Kidney (tissue), 14 donors: ENCODE results near the gene F2. TPM values are rescaled to one million over a fixed set of nuclear protein-coding genes. Genes with fewer than 3 reads are reported as not detected.

Source experiments
- DNase-seq, 5 donors: peaks; one replicate each; pipeline ENCODE4 v3.0.0-alpha.2; 2013 to 2020
- FAIRE-seq: peaks from 2 replicates; lab custom pipeline; 2012; peaks lifted over from hg19 to GRCh38; lab: Jason Lieb, UNC
- H3K27ac ChIP-seq, 2 donors: one replicate each; pipeline ENCODE4 v1.7.0; 2013; ENCODE audit warnings: low read depth in 2 of 2, low read length in 2 of 2, inconsistent platforms in 1 of 2
- H3K27me3 ChIP-seq: one replicate; pipeline ENCODE4 v1.7.1; 2013; ENCODE audit warnings: low read length, inconsistent platforms; ENCODE audit not compliant: control insufficient read depth, insufficient read depth
- H3K36me3 ChIP-seq, 3 donors: one replicate each; pipeline versions ENCODE4 v1.7.0 to v1.7.1; 2013; ENCODE audit warnings: low read length in 3 of 3, control low read depth in 1 of 3, inconsistent platforms in 1 of 3; ENCODE audit not compliant: insufficient read depth in 3 of 3, control insufficient read depth in 2 of 3
- H3K4me1 ChIP-seq, 3 donors: one replicate each; pipeline versions ENCODE4 v1.7.0 to v1.7.1; 2013; ENCODE audit warnings: low read length in 3 of 3, inconsistent platforms in 1 of 3, low read depth in 1 of 3; ENCODE audit not compliant: control insufficient read depth in 2 of 3, insufficient read depth in 2 of 3
- H3K4me3 ChIP-seq, 3 donors: one replicate each; pipeline versions ENCODE4 v1.7.0 to v1.8.1; 2013; ENCODE audit warnings: low read length in 3 of 3, control low read depth in 1 of 3, inconsistent platforms in 1 of 3
- H3K9ac ChIP-seq, 3 donors: one replicate each; pipeline versions ENCODE4 v1.7.0 to v1.7.1; 2013; ENCODE audit warnings: low read length in 3 of 3, control low read depth in 1 of 3, inconsistent platforms in 1 of 3
- H3K9me3 ChIP-seq, 3 donors: one replicate each; pipeline versions ENCODE4 v1.7.0 to v1.7.1; 2013; ENCODE audit warnings: low read length in 3 of 3, control low read depth in 1 of 3, inconsistent platforms in 1 of 3; ENCODE audit not compliant: control insufficient read depth in 2 of 3, insufficient read depth in 1 of 3
- intact Hi-C: fragments of 100-400 bp; cut with DNase I; formaldehyde crosslinking; loops from one replicate; pipeline ENCODE4 v1.11.1; 2022
- polyA plus RNA-seq: library from polyadenylated mRNA; stranded (reverse); fragments of 350-450 nt; fragmentation: Illumina TruSeq; extraction: RNeasy Lipid Tissue Mini Kit (QIAGEN cat#74804); gene quantifications from one replicate; pipeline ENCODE4 v1.2.3, GENCODE V29; 2014; ENCODE audit warnings: low read depth, low replicate concordance; ENCODE audit not compliant: insufficient read depth
- total RNA-seq: library from RNA; stranded (reverse); fragmentation: NEBNext Ultra II Directional; extraction: Animal tissue kit (Norgen Biotek cat#: 25700); gene quantifications from one replicate; pipeline ENCODE4 v1.2.1, GENCODE V29; 2021
- TF ChIP-seq, protein P1 (sequence below): IDR thresholded peaks from 3 replicates; pipeline ENCODE4 v1.5.1; 2012; ENCODE audit warnings: mild to moderate bottlenecking, moderate library complexity, borderline replicate concordance; ENCODE audit not compliant: insufficient read depth; ENCODE audit errors: extremely low read depth
- donor health status: control.
- donor health status: control.
- donor health status: control.
- donor health status: control.
- donor health status: control.
- donor health status: DM: yes; HTN: yes; CAD: no.
- donor health status: Normal renal cell carcinoma (clear cell type).

The F2 gene
- total and polyA plus RNA-seq, 2 donors from 2014 or later: not detected

DNA sequence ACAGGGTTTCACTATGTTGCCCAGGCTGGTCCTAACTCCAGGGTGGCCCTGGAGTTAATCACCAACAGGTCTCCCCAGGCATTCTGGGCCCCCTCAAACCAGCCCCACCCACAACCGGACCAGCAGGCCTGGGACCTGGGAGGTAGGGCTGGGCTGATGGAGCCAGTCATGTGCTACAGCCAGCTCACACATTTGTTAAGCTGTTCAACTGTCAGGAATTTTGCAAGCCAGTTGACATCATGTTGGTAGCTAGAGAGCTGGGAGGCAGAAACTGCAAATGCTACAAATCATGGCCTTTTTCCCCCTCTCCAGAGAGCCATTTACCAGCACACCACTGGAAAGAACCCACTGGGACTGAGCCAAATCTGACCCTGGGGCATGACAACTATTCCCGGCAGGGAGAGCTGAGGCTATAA is 25.4 kb upstream of the F2 start:
- TF ChIP-seq, protein P1, sequence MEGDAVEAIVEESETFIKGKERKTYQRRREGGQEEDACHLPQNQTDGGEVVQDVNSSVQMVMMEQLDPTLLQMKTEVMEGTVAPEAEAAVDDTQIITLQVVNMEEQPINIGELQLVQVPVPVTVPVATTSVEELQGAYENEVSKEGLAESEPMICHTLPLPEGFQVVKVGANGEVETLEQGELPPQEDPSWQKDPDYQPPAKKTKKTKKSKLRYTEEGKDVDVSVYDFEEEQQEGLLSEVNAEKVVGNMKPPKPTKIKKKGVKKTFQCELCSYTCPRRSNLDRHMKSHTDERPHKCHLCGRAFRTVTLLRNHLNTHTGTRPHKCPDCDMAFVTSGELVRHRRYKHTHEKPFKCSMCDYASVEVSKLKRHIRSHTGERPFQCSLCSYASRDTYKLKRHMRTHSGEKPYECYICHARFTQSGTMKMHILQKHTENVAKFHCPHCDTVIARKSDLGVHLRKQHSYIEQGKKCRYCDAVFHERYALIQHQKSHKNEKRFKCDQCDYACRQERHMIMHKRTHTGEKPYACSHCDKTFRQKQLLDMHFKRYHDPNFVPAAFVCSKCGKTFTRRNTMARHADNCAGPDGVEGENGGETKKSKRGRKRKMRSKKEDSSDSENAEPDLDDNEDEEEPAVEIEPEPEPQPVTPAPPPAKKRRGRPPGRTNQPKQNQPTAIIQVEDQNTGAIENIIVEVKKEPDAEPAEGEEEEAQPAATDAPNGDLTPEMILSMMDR: no peak
- DNase-seq (no peak), FAIRE-seq (no peak)
- intact Hi-C loops: no loop called here
- H3K9ac ChIP-seq: no peak overlapping the region
- H3K4me1 ChIP-seq: peaks cover 0 to 25% (median 0%) of the 10 kb centered on the region in 3 donors
- peaks cover 2 to 23% (median 20%) of the 10 kb centered on the region in 3 donors for H3K36me3 ChIP-seq
- no peaks in the 10 kb centered on the region for H3K27me3 ChIP-seq
- H3K27ac ChIP-seq: peak overlapping the region; percentile 10 to 69
- no peak overlapping the region for H3K4me3 ChIP-seq
- H3K9me3 ChIP-seq: no peaks in the 10 kb centered on the region

DNA sequence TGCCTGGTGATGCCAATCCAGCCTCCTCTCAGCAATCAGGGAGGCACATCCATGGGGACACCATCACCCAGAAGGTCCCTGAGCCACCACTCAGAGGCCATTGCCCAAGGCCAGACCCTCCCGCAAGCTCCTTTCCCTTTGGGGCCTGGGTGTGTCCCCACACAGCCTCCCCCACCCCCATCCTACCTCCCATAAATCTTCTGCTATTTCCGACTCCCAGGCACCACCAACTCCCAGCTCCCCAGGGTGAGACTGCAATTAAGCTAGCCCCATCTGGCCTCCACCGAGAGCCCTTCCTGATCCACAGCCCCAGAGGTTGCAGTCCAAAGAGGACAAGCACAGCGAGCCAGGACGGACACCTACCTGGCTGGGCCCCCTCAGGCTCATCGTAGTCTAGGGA is 24.9 kb upstream of the F2 start:
- H3K36me3 ChIP-seq: peaks cover 1 to 23% (median 20%) of the 10 kb centered on the region in 3 donors
- no peaks in the 10 kb centered on the region for H3K9me3 ChIP-seq
- DNase-seq (no peak), FAIRE-seq (no peak)
- no peak overlapping the region for H3K9ac ChIP-seq
- peaks cover 0 to 27% (median 3%) of the 10 kb centered on the region in 3 donors for H3K4me1 ChIP-seq
- intact Hi-C loops: no loop called here
- no peaks in the 10 kb centered on the region for H3K27me3 ChIP-seq
- TF ChIP-seq, protein P1: no peak
- H3K4me3 ChIP-seq: no peak overlapping the region
- H3K27ac ChIP-seq: peak overlapping the region; percentile 22 to 69

DNA sequence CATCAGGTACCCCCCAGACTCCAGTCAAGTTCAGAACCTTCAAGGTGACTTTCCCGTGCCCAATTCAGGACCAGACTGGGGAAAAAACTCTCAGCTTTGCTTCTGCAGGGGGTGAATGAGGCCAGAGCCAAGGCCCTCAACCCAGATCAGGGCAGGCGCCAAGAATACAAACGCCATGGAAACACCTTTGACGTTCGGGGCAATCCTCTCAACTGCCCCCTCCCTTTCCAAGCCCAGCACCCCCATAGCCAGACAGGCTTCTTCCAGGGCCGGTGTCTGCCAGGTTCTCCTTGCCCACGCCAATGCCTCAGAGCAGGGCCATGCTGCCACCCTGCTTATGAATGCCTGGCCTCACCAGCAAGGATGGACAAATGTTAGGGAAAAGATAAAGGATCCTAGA is 24.4 kb upstream of the F2 start:
- TF ChIP-seq, protein P1: no peak
- H3K27me3 ChIP-seq: no peaks in the 10 kb centered on the region
- peaks cover 0 to 29% (median 3%) of the 10 kb centered on the region in 3 donors for H3K4me1 ChIP-seq
- no peak overlapping the region for H3K4me3 ChIP-seq
- no peak overlapping the region for H3K9ac ChIP-seq
- peak overlapping the region; percentile 22 to 69 for H3K27ac ChIP-seq
- intact Hi-C loops: no loop called here
- H3K9me3 ChIP-seq: no peaks in the 10 kb centered on the region
- FAIRE-seq: no peak
- DNase-seq: no peak
- H3K36me3 ChIP-seq: peaks cover 0 to 23% (median 20%) of the 10 kb centered on the region in 3 donors
